GM12865 (cell line): ENCODE results near the gene NMT1.

Source experiments
- DNase-seq: peaks from one replicate; pipeline ENCODE4 v3.0.0; 2010; ENCODE audit warnings: low read depth
- H3K4me3 ChIP-seq: 2 replicates; pipeline ENCODE4 v1.5.1; 2011; ENCODE audit warnings: mild to moderate bottlenecking, low read depth, low read length, control low read depth
- CTCF ChIP-seq: IDR thresholded peaks from 2 replicates; pipeline ENCODE4 v1.5.1; 2011; ENCODE audit warnings: low read length, control low read depth, low read depth, inconsistent platforms; ENCODE audit not compliant: insufficient read depth; ENCODE audit errors: missing control alignments

The NMT1 gene

GRCh38 chr17:45128989-45129388, 67.9 kb downstream of the NMT1 start:
- H3K4me3 ChIP-seq, result no peak overlapping the region
- TF ChIP-seq CTCF, result no peak
- no peak for DNase-seq

GRCh38 chr17:45129426-45129939, 68.4 kb downstream of the NMT1 start:
- no peak for DNase-seq
- no peak for TF ChIP-seq CTCF
- no peak overlapping the region for H3K4me3 ChIP-seq

GRCh38 chr17:45129940-45130680, 69.0 kb downstream of the NMT1 start:
- TF ChIP-seq CTCF, result no peak
- DNase-seq, result no peak
- no peak overlapping the region for H3K4me3 ChIP-seq

GRCh38 chr17:45130681-45131615, 69.8 kb downstream of the NMT1 start:
- no peak for TF ChIP-seq CTCF
- no peak for DNase-seq
- H3K4me3 ChIP-seq, result no peak overlapping the region

GRCh38 chr17:45131616-45132319, 70.7 kb downstream of the NMT1 start:
- H3K4me3 ChIP-seq, result peak overlapping the region; percentile 55
- DNase-seq, result peak; percentile 42
- TF ChIP-seq CTCF, result peak; percentile 75

- TF ChIP-seq CTCF, result no peak
- peak within 1 kb of the TSS; percentile 86 for H3K4me3 ChIP-seq
- no peak for DNase-seq
Observed at GRCh38 chr17:45132320-45132571, 71.1 kb downstream of the NMT1 start, which contains the start of gene PLCD3. TSS of gene PLCD3 (minus strand) at chr17:45132515. CDS start at chr17:45132410, 105 bp downstream.
